HG03139 (cell line): Measurements from ENCODE around the gene CLTA.
"Not testable (repeated sequence)": the region's sequence is repeated elsewhere in the genome, so short reads cannot be mapped to it uniquely, and the experiment has no call there.

ENCODE experiments used
- ATAC-seq: cut with Tn5 transposase; IDR thresholded peaks from one replicate; pipeline ENCODE4 v1.9.1; 2021; ENCODE audit not compliant: unreplicated experiment

CLTA gene

DNA sequence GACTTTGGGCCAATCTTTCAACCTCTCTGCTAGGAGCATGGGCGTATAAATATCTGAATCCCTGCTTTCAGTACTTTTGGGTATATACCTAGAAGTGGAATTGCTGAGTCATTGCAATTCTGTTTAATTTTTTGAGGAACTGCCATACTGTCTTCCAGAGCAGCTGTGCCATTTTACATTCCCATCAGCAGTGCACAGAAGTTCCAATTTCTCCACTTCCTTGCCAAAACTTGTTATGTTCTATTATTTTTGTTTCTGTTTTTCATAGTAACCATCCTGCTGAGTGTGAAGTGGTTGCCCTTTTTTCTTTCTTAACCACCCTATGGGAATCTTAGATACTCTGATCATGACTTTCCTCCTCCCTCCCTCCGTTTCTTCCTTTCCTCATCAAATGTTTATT, 32.6 kb upstream of the CLTA start:
- ATAC-seq: no peak

DNA sequence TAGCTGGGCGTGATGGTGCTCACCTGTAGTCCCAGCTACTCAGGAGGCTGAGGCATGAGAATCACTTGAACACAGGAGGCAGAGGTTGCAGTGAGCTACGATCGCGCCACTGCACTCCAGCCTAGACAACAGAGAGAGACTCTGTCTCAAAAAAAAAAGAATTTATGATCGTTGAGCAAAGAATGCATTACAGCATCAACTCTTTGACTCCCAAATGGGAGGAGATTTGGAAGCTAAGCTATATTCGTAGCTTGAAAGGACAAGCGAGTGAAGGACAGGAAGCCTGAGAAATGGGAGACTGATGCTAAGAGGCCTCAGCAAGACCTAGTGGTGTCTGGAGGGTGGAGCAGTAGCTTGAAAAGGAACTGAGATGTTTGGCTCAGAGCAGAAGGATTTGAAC, 31.8 kb upstream of the CLTA start:
- no peak for ATAC-seq

DNA sequence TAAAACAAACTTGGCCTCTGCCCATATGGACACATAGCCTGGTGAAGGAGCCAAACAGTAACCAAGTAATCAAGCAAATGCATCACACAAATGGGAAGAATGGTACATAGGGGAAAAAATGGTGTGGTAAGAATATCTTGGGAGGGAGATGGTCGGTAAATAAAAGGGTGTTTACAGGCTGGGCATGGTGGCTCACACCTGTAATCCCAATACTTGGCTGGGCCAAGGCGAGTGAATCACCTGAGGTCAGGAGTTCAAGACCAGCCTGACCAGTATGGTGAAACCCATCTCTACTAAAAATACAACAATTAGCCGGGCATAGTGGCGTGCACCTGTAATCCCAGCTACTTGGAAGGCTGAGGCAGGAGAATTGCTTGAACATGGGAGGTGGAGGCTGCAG, 31.2 kb upstream of the CLTA start:
- ATAC-seq: not testable (repeated sequence)

- ATAC-seq: not testable (repeated sequence)
These were observed 30.6 kb upstream of the CLTA start for GRCh38 chr9:36160126-36160525.

DNA sequence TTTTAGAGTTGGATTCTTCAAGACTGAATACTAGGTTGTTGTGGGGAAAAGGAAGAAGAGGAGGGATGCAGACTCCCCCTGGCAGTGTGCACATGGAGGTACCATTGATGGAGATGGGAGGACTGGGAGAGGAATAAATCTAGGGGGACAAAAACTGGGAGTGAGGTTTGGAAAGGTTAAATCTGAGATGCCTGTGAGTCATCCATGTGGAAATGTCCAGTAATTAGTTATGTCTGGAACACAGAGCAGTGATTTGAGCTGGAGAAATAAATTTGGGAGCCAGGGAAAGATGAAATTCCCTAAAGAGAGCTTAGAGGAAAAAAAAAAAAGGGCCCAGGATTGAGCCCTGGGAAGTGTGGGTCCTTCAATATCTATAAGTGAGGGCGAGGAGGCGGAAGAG, 29.5 kb upstream of the CLTA start:
- no peak for ATAC-seq

GRCh38 chr9:36162211-36162738, 28.4 kb upstream of the CLTA start:
- no peak for ATAC-seq

DNA sequence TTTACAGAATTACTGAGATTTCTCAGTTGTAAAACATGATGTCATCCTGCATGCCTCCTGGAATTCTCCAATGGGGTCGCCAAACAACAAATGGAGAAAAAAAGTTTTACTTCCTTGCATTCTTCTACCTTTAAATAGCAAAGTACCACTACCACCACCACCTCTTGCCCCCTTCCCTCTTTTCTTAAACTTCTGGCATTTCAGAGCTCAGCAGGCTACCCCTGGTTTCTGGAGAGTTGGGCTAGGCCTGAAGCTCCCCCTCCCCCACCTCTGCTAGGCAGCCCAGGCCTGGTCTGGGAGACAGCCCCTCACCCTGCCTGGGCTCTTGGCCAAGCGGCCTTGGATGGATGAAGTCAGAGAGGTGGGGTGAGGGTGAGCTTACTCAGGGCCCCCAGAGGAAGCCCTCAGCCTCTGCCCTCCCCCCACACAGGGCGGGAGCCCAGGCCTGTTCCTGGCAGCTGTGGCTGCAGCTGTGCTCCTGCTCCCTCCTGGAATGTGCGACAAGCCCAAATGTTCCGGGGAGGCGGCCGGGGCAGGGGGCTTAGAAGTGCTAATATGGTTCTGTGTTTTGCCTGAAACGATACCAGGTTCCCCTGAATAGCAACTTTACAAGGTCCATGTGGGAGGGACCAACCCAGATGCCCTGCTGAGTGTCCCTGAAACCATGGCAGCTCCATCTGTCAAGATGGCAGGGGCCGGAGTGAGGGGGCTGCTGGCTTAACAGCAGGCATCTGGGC, 27.5 kb upstream of the CLTA start:
- ATAC-seq: no peak

DNA sequence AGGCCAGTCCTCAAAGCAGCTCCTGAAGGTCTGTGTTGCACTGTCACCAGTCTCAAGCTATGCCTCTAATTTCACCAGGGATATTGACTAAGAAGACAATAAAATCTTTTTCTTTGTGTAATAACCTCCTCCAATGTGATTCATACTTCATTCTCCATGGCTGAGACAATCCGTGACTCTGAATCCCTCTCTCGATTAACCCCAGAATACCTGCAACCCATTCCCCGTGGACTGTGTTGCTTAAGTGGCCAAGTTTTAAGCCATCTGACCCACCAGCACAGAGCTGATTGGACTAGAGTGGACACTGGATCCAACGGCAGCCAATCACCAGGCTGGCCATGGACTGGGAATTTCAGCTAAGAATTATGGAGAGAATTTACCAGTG, 26.9 kb upstream of the CLTA start:
- no peak for ATAC-seq

DNA sequence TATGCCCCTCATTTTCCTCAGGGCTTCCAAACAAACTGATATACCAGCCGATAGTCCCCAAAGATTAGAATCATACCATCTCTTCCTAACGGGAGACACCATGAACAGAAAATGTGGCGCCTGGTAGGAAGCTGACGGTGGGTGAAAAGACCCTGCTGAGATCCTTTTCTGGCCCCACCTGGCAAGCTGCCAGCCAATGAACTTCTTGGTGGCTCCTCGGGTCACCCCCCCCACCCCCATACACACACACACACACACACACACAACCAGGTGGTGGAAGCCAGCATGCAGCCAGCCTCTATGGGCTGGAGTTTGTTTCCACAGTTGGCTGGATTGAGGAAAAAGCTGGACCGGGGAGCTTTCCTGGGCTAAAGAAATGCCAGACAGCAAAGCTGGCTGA, 26.3 kb upstream of the CLTA start:
- ATAC-seq: no peak

DNA sequence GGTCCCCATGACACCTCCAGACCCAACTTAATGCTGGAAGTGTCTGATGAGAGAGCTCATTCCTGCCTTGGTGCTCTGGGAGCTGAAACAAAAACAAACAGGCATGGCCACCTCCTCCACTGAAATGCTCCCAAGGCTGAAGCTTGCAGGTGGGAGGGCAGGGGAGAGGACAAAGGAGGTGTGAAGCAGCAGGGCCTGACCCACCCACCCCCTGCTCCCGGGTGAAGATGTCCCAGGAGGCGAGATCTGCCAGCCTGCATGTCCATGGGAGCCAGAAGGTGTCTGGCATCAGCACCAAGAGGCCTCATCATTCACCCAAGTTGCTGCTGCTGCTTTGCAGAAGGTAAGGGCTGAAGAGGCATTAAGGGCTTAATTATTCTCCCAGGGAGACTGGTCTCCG, 25.7 kb upstream of the CLTA start:
- no peak for ATAC-seq

DNA sequence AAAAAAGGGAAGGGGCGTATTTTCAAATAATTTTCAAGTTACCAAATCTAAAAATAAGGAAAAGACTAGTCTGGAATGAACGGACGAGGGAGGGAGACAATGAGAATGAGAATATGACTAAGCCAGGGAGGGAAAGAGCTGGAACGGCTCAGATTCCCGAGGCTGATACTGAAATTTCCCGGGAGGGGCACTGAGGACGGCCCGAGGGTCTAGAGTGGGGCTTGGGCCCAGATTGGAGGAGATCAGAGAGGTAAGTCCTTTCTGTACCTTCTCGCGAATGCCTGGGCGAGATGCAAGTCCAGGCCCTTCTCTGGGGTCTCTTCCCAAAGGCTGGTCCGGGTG, 24.9 kb upstream of the CLTA start:
- ATAC-seq: no peak

DNA sequence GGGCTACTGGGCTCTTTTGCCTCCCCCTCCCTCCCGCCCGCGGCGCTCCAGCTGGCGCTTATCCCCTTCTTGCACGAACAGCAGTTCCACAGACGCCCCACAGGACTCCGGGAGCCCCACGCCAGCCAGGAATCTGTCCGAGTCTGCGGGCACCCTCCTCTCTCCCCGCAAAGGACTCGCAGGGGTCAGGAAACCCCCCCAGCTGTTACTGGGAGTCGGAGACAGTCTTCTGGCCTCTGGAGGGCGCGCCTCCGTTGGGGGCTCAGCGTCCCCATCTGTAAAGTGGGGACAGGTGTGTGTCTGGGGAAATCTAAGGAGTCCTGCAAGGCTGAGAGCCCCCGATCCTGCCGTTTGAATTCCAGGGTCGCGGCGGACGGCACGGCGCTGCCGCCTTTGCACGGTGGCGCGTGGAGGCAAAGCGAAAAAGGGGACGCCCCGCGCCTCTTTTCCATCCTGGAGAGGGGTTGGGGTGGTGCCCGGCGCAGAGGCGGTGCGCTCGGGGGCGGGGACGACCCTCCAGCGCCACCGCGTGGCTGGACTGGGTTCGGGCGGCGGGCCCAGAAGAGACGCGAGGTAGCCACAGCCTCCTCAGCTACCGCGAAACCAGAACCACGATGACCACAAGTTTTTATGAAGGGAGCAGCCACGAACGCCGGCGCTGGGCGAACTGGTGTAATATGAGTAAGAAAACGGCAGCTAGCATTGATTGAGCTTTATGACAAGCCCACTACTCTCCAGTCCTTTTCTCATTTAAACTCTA, 24.4 kb upstream of the CLTA start:
- peak; percentile 84 for ATAC-seq

- ATAC-seq: no peak
These were observed 21.6 kb upstream of the CLTA start, which contains the start of gene CCIN for GRCh38 chr9:36169166-36169565. Gene CCIN (plus strand): TSS chr9:36169388. CDS start chr9:36169503, 115 bp downstream.

GRCh38 chr9:36169708-36170107, 21.0 kb upstream of the CLTA start:
- no peak for ATAC-seq

- ATAC-seq: no peak
These were observed 20.2 kb upstream of the CLTA start for GRCh38 chr9:36170531-36170930.

- ATAC-seq: no peak
These were observed 16.9 kb upstream of the CLTA start for GRCh38 chr9:36173861-36174260.

- no peak for ATAC-seq
These were observed 16.4 kb upstream of the CLTA start for GRCh38 chr9:36174271-36174670.

- no peak for ATAC-seq
These were observed 16.0 kb upstream of the CLTA start for GRCh38 chr9:36174731-36175130.

DNA sequence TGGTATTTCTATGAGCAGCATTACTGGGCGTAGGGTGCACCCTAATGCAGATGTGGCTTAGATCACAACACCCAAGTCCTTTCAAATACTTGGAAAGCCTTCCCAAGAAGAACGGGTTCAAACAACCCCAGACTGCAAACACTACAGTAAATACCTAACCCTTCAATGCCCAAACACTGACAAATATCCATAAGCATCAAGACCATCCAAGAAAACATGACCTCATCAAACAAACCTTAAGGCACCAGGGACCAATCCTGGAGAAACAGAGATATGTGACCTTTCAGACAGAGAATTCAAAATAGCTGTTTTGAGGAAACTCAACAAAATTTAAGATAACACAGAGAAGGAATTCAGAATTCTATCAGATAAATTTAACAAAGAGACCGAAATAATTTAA, 15.5 kb upstream of the CLTA start:
- not testable (repeated sequence) for ATAC-seq

- ATAC-seq: not testable (repeated sequence)
These were observed 14.2 kb upstream of the CLTA start for GRCh38 chr9:36176496-36176895.

DNA sequence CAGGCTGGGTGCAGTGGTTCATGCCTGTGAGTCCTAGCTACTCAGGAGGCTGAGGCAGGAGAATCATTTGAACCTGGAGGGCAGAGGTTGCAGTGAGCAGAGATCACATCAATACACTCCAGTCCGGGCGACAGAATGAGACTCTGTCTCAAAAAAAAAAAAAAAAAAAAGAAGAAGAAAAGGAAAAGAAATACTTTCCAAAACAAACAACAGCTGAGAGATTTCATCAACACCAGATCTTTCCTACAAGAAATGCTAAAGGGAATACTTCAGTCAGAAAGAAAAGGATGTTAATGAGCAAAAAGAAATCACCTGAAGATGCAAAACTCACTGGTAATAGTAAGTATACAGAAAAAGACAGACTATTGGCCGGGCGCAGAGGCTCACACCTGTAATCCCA, 13.2 kb upstream of the CLTA start:
- no peak for ATAC-seq

DNA sequence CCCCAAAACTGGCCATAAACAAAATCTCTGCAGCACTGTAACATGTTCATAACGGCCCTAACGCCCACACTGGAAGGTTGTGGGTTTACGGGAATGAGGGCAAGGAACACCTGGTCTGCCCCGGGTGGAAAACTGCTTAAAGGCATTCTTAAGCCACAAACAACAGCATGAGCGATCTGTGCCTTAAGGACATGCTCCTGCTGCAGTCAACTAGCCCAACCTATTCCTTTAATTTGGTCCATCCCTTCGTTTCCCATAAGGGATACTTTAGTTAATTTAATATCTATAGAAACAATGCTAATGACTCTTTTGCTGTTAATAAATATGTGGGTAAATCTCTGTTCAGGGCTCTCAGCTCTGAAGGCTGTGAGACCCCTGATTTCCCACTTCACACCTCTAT, 10.5 kb upstream of the CLTA start:
- ATAC-seq: not testable (repeated sequence)
